KOPT-K1 (cell line): ENCODE measurements around the gene MORN1.

Experiments used
- H3K27ac ChIP-seq: fragments of 200-600 bp; sonication (generic); 2 replicates; pipeline ENCODE4 v1.5.1; 2016; ENCODE audit warnings: antibody characterized with exemption, mild to moderate bottlenecking, low read depth, low read length; ENCODE audit not compliant: poor library complexity, severe bottlenecking
- H3K36me3 ChIP-seq: fragments of 200-600 bp; sonication (generic); 2 replicates; pipeline ENCODE4 v1.5.1; 2017; ENCODE audit warnings: antibody characterized with exemption, mild to moderate bottlenecking, low read length, moderate library complexity; ENCODE audit not compliant: insufficient read depth
- H3K9me3 ChIP-seq: fragments of 200-600 bp; sonication (generic); 2 replicates; pipeline ENCODE4 v1.5.1; 2017; ENCODE audit warnings: antibody characterized with exemption, low read length, mild to moderate bottlenecking; ENCODE audit not compliant: insufficient read depth, poor library complexity, severe bottlenecking

MORN1 gene

GRCh38 chr1:2273401-2274090 lies 117.8 kb downstream of the MORN1 start:
- H3K36me3 ChIP-seq: no peaks in the 10 kb centered on the region
- peaks cover 7% of the 10 kb centered on the region for H3K9me3 ChIP-seq
- H3K27ac ChIP-seq: no peak overlapping the region

- Histone ChIP-seq H3K27ac (no peak overlapping the region), H3K9me3 (peaks cover 6% of the 10 kb centered on the region), H3K36me3 (no peaks in the 10 kb centered on the region)
Measured at GRCh38 chr1:2272686-2273400, 118.5 kb downstream of the MORN1 start.

GRCh38 chr1:2271841-2272655 lies 119.3 kb downstream of the MORN1 start:
- Histone ChIP-seq H3K36me3 (no peaks in the 10 kb centered on the region), H3K27ac (no peak overlapping the region), H3K9me3 (no peaks in the 10 kb centered on the region)
